ENCODE data around the gene CDK5.
A peak's percentile ranks its signal among the peaks of the same experiment; 100 is the strongest.

CDK5 gene

GRCh38 chr7:151039850-151040548 lies 17.7 kb downstream of the CDK5 start:
- no peak overlapping the region for H3K4me3 ChIP-seq (ENCODE audit: extremely low read depth, insufficient read depth, low read length, poor library complexity, severe bottlenecking)
- 84 to 89% methylated on average over 14 of the region's 18 CpGs for WGBS, 2 experiments (ENCODE audit: insufficient coverage in 2 of 2)
- peaks cover 31% of the 10 kb centered on the region for H3K4me1 ChIP-seq (ENCODE audit: control insufficient read depth, insufficient read depth, low read length, poor library complexity, severe bottlenecking)
- H3K36me3 ChIP-seq (ENCODE audit: control insufficient read depth, insufficient read depth, low read length): peaks cover 24% of the 10 kb centered on the region
- H3K9me3 ChIP-seq (ENCODE audit: control insufficient read depth, low read length): no peaks in the 10 kb centered on the region
- peak overlapping the region; percentile 86 for H3K27ac ChIP-seq (ENCODE audit: low read depth, low read length, severe bottlenecking)

- Histone ChIP-seq H3K4me3 (ENCODE audit: extremely low read depth, insufficient read depth, low read length, poor library complexity, severe bottlenecking) (no peak overlapping the region), H3K4me1 (ENCODE audit: control insufficient read depth, insufficient read depth, low read length, poor library complexity, severe bottlenecking) (peaks cover 31% of the 10 kb centered on the region), H3K36me3 (ENCODE audit: control insufficient read depth, insufficient read depth, low read length) (peaks cover 27% of the 10 kb centered on the region), H3K9me3 (ENCODE audit: control insufficient read depth, low read length) (no peaks in the 10 kb centered on the region), H3K27ac (ENCODE audit: low read depth, low read length, severe bottlenecking) (peak overlapping the region; percentile 86)
- 48 to 62% methylated on average over 9 of the region's 12 CpGs for WGBS, 2 experiments (ENCODE audit: insufficient coverage in 2 of 2)
Observed at GRCh38 chr7:151038951-151039849, 18.5 kb downstream of the CDK5 start.

- peaks cover 31% of the 10 kb centered on the region for H3K4me1 ChIP-seq (ENCODE audit: control insufficient read depth, insufficient read depth, low read length, poor library complexity, severe bottlenecking)
- peaks cover 43% of the 10 kb centered on the region for H3K36me3 ChIP-seq (ENCODE audit: control insufficient read depth, insufficient read depth, low read length)
- 92 to 97% methylated on average over 12 to 14 of the region's 17 CpGs for WGBS, 2 experiments (ENCODE audit: insufficient coverage in 2 of 2)
- no peak overlapping the region for H3K4me3 ChIP-seq (ENCODE audit: extremely low read depth, insufficient read depth, low read length, poor library complexity, severe bottlenecking)
- no peak overlapping the region for H3K27ac ChIP-seq (ENCODE audit: low read depth, low read length, severe bottlenecking)
- no peaks in the 10 kb centered on the region for H3K9me3 ChIP-seq (ENCODE audit: control insufficient read depth, low read length)
Observed at GRCh38 chr7:151035902-151036301, 21.8 kb downstream of the CDK5 start.

- WGBS, 2 experiments (ENCODE audit: insufficient coverage in 2 of 2): 89 to 91% methylated on average over 20 of the region's 21 CpGs
- H3K9me3 ChIP-seq (ENCODE audit: control insufficient read depth, low read length): no peaks in the 10 kb centered on the region
- H3K4me1 ChIP-seq (ENCODE audit: control insufficient read depth, insufficient read depth, low read length, poor library complexity, severe bottlenecking): peaks cover 27% of the 10 kb centered on the region
- no peak overlapping the region for H3K27ac ChIP-seq (ENCODE audit: low read depth, low read length, severe bottlenecking)
- no peak overlapping the region for H3K4me3 ChIP-seq (ENCODE audit: extremely low read depth, insufficient read depth, low read length, poor library complexity, severe bottlenecking)
- peaks cover 43% of the 10 kb centered on the region for H3K36me3 ChIP-seq (ENCODE audit: control insufficient read depth, insufficient read depth, low read length)
Observed at GRCh38 chr7:151035026-151035717, 22.5 kb downstream of the CDK5 start.

- 96 to 98% methylated on average over 16 to 19 of the region's 21 CpGs for WGBS, 2 experiments (ENCODE audit: insufficient coverage in 2 of 2)
- Histone ChIP-seq H3K9me3 (ENCODE audit: control insufficient read depth, low read length) (no peaks in the 10 kb centered on the region), H3K4me3 (ENCODE audit: extremely low read depth, insufficient read depth, low read length, poor library complexity, severe bottlenecking) (no peak overlapping the region), H3K27ac (ENCODE audit: low read depth, low read length, severe bottlenecking) (no peak overlapping the region), H3K4me1 (ENCODE audit: control insufficient read depth, insufficient read depth, low read length, poor library complexity, severe bottlenecking) (peaks cover 20% of the 10 kb centered on the region), H3K36me3 (ENCODE audit: control insufficient read depth, insufficient read depth, low read length) (peaks cover 45% of the 10 kb centered on the region)
Observed at GRCh38 chr7:151034312-151035025, 23.2 kb downstream of the CDK5 start.

- Histone ChIP-seq H3K36me3 (ENCODE audit: control insufficient read depth, insufficient read depth, low read length) (peaks cover 45% of the 10 kb centered on the region), H3K4me1 (ENCODE audit: control insufficient read depth, insufficient read depth, low read length, poor library complexity, severe bottlenecking) (peaks cover 16% of the 10 kb centered on the region), H3K4me3 (ENCODE audit: extremely low read depth, insufficient read depth, low read length, poor library complexity, severe bottlenecking) (no peak overlapping the region), H3K27ac (ENCODE audit: low read depth, low read length, severe bottlenecking) (no peak overlapping the region), H3K9me3 (ENCODE audit: control insufficient read depth, low read length) (no peaks in the 10 kb centered on the region)
- 83 to 84% methylated on average over 2 to 4 of the region's 5 CpGs for WGBS, 2 experiments (ENCODE audit: insufficient coverage in 2 of 2)
Observed at GRCh38 chr7:151033864-151034249, 23.8 kb downstream of the CDK5 start.

GRCh38 chr7:151032936-151033863 lies 24.5 kb downstream of the CDK5 start:
- H3K9me3 ChIP-seq (ENCODE audit: control insufficient read depth, low read length): no peaks in the 10 kb centered on the region
- H3K4me3 ChIP-seq (ENCODE audit: extremely low read depth, insufficient read depth, low read length, poor library complexity, severe bottlenecking): no peak overlapping the region
- 89 to 90% methylated on average over 14 to 16 of the region's 17 CpGs for WGBS, 2 experiments (ENCODE audit: insufficient coverage in 2 of 2)

GRCh38 chr7:151031011-151031410 lies 26.7 kb downstream of the CDK5 start:
- 100% methylated on average over 2 of the region's 4 CpGs for WGBS, 2 experiments (ENCODE audit: insufficient coverage in 2 of 2)
- H3K36me3 ChIP-seq (ENCODE audit: control insufficient read depth, insufficient read depth, low read length): peaks cover 30% of the 10 kb centered on the region
- H3K27ac ChIP-seq (ENCODE audit: low read depth, low read length, severe bottlenecking): no peak overlapping the region
- peaks cover 12% of the 10 kb centered on the region for H3K4me1 ChIP-seq (ENCODE audit: control insufficient read depth, insufficient read depth, low read length, poor library complexity, severe bottlenecking)
- H3K4me3 ChIP-seq (ENCODE audit: extremely low read depth, insufficient read depth, low read length, poor library complexity, severe bottlenecking): no peak overlapping the region
- no peaks in the 10 kb centered on the region for H3K9me3 ChIP-seq (ENCODE audit: control insufficient read depth, low read length)

More at GRCh38 chr7:151032936-151033863, 24.5 kb downstream of the CDK5 start:
- Histone ChIP-seq H3K27ac (ENCODE audit: low read depth, low read length, severe bottlenecking) (no peak overlapping the region), H3K36me3 (ENCODE audit: control insufficient read depth, insufficient read depth, low read length) (peaks cover 45% of the 10 kb centered on the region), H3K4me1 (ENCODE audit: control insufficient read depth, insufficient read depth, low read length, poor library complexity, severe bottlenecking) (peaks cover 9% of the 10 kb centered on the region)

GRCh38 chr7:151028948-151029501 lies 28.7 kb downstream of the CDK5 start:
- H3K4me1 ChIP-seq (ENCODE audit: control insufficient read depth, insufficient read depth, low read length, poor library complexity, severe bottlenecking): peaks cover 12% of the 10 kb centered on the region
- 64 to 69% methylated on average over 14 to 15 of the region's 17 CpGs for WGBS, 2 experiments (ENCODE audit: insufficient coverage in 2 of 2)
- peak overlapping the region; percentile 49 for H3K4me3 ChIP-seq (ENCODE audit: extremely low read depth, insufficient read depth, low read length, poor library complexity, severe bottlenecking)
- H3K27ac ChIP-seq (ENCODE audit: low read depth, low read length, severe bottlenecking): peak overlapping the region; percentile 24
- H3K36me3 ChIP-seq (ENCODE audit: control insufficient read depth, insufficient read depth, low read length): peaks cover 19% of the 10 kb centered on the region
- no peaks in the 10 kb centered on the region for H3K9me3 ChIP-seq (ENCODE audit: control insufficient read depth, low read length)

All from mesodermal cell (in vitro differentiated cells).